GOT3 (cell line): ENCODE measurements around the gene ECEL1.

Experiments
- DNase-seq: peaks from one replicate; lab custom pipeline; 2025; ENCODE audit warnings: mixed read lengths; lab: John Stamatoyannopoulos, UW

The ECEL1 gene

GRCh38 chr2:232483923-232484627, 3.6 kb downstream of the ECEL1 start:
- DNase-seq: no peak

DNA sequence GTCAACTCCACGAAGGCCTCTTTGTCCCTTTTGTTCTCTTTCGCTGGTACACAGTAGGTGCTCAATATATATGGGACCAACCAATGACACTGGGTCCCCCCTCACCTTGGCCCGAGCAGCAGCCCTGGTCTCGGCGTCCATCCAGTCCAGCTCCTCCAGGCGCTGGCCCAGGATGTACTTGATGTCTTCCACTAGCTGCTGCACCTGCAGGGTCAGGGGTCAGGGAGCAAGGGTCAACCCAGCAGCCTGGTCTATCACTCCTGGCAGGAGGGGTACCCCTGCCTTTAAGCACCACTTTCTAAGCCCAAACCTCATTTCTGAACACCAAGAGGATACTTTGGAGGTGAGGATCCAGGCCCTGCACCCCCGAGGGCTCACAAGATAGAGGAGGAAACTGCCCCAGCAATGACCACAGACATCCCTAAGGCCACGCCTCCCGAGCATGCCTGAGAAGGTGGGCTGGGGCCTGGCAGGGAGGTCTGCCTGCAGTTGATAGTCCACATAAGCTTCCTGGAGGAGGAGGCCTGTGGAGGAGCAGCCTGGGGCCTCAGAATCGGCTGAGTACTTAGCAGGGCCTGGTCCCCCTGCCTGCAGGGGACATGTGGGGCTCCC, 4.2 kb downstream of the ECEL1 start:
- DNase-seq: no peak

GRCh38 chr2:232482301-232483238, 5.1 kb downstream of the ECEL1 start:
- DNase-seq: no peak

- DNase-seq: no peak
Observed at GRCh38 chr2:232481322-232482140, 6.1 kb downstream of the ECEL1 start.

DNA sequence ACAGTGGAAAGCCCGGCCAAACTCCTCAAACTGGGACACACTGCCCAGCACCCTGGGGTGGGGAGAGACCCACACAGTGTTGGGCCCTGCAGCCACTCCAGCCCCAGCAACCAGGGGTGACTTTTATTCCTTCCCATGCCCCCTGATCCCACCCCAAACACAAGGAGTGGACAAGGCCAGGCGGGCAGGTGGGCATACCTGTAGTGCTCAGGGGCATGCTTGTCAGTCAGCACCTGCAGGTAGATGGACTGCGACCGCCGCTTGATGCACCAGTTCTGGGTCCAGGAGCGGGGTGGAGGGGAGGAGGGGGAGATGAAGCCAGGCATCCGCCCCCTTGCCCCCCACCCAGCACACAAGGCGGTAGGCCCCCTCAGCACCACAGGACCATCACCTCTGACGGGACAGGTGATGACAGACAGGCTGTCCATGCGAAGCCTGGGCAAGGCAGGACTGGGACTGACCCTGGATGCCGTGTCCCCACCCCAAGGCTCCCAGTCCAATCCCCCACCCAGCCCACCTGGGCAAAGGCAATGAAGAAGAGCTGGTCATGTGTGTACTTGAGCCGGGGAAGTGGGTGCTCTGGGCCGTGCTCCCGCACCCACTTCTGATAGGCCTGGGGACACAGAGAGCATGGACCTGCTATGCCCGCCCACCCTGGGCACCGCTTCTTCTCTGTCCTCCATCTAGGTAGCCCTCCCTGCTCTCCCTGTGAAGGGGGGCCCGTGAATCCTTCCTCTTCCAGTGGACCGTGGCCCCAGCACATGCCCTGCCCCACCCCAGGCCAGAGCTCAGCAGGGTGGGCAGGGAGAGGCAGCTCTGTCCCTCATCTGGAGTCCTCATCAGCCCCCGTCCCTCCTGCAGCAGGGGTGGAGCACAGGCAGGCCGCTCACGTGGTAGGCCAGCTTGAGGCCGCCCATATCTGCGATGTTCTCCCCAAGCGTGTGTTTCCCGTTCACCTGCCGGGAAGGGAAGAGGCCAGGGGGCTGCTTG, 7.1 kb downstream of the ECEL1 start:
- no peak for DNase-seq

GRCh38 chr2:232479341-232480200, 8.1 kb downstream of the ECEL1 start:
- no peak for DNase-seq

GRCh38 chr2:232478571-232479340, 8.9 kb downstream of the ECEL1 start:
- no peak for DNase-seq

DNA sequence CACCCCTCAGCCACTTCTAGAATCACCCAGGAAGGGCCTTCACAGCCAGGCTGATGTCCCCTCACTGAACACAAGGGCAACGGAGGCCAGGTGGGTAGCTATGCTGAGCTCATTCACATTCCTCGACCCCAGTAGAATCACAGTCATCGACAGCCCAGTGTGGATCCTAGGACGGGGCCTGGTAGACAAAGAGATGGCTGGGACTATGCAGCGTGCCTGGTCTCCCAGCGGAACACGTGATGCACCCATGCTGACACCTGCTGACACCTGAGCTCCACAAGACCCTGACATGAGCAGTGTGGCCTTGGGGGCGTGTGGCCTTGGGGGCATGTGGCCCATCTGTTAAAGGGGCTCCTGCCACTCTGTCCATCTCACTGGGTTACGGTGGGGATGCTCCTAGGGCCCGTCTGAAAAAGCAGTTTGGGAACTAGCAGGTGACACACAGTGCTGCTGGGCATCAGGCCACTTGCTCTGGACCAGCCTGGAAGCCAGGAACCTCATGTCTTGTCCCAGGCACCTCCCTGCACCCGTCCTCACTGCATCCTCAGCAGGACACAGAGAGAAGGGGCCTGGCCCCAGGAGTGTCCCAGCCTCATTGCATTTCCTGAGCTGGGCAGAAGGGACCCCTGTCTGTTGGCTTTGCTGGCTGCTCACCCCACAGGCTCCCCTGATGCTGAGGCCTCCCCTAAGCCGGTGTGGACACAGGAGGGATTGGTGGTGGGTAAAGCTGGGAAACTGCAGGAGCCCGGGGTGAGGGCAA, 9.7 kb downstream of the ECEL1 start:
- DNase-seq: no peak

GRCh38 chr2:232476791-232477190, 10.8 kb downstream of the ECEL1 start:
- no peak for DNase-seq

DNA sequence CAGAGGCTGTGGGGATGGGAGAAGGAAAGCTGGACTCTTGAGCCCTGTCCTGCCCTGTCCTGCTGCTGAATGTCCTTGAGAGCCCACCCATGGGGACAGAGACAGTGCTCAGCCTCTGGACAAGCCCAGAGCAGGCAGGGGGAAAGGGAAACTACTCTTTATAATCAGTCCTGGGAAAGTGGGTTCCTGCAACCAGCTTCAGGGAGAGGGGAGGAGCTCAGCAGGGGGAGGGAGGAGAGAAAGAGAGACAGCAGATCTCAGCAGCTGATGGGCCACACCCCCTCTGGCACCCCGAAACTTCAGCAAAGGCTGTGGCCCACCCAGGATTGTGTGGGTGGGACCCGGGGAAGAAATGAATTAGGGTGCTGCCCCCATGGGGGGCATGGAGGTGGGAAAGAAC, 11.6 kb downstream of the ECEL1 start:
- DNase-seq: no peak

DNA sequence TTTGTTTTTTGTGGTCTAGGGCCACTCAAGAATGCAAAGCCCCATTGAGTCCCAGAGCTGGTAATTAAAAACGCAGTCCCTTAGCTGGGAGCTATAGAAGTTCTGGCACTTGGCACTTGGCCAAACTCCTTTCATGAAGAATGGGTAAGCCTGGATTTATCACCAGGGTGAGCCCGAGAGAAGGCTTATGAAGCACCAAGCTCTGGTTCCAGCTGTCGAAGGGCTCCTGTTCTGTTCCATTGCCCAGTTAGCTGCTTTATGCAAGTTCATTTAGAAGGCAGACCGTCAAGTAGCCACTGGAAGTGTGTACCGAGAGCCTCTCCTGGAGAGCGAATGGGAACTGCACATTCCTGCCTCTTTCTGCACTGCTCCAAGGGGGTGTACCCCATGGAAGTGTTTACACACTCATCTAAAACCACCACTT, 14.2 kb downstream of the ECEL1 start:
- DNase-seq: no peak

- no peak for DNase-seq
Observed at GRCh38 chr2:232466221-232466620, 21.4 kb downstream of the ECEL1 start.

DNA sequence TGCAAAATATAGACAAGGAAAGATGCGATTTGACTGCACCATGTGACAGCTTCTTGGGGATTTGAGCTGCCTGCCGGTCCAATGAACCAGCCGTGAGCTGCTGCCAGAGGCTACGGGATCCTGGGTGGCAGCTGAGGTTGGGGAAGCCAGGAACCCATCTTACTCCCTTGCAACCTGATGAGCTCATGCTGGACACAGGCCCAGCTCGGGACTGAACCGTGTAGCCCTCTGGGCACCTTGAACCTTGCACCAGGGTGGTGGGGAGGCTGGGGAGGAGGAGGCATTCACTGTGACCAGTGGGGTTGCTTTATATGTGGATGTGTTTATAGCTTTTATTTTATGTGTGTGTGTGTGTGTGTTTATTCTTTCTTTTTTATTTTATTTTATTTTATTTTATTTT, 22.6 kb downstream of the ECEL1 start:
- no peak for DNase-seq

DNA sequence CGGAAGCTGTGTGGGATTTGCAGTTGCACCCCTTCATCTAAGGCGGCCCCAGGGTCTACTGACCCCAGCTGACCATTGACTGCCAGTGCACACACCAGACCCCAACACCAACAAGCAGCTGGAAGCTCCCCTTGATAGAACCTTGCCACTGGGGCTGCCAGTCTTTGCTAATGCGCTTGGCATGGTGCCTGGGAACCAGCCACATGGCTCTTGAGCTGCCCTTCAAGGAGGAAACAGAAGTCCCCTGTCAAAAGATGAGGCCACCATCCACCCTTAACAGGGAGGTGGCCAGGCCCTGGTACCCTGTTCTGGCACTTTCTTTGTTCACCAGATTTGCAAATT, 23.1 kb downstream of the ECEL1 start:
- DNase-seq: no peak

GRCh38 chr2:232463701-232464543, 23.7 kb downstream of the ECEL1 start:
- no peak for DNase-seq

- DNase-seq: no peak
Observed at GRCh38 chr2:232460171-232460570, 27.5 kb downstream of the ECEL1 start.

DNA sequence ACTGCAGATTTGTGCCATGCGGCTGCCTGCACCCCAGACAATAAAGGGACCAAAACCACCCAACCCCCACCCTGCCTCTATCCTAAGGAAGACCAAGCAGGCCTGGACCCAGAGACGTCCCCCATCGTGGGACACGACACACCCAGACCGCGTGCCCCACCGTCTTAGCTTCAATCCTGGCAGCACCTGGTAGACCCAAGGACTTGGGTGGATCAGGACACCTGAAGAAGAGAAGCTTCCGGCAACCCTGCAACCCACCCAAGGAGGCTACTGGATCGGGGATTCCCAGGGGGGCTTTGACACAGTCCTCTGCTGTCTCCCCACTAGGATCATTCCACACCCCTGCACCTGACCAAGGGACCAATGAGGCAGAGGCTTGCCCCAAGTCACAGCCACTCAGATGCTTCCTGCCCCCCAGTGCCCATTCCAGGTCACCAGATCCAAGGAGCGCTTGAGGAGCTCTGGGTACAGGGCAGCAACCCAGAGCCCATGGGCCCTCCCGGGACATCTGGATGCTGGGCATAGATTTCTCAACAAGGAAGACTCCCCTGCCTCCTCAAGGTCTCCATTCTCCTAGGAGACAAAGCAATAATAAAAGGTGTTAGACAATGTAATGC, 28.1 kb downstream of the ECEL1 start:
- no peak for DNase-seq
